HG03196 (cell line): ENCODE data around the gene TPX2.

ENCODE experiments used
- ATAC-seq: cut with Tn5 transposase; IDR thresholded peaks from one replicate; pipeline ENCODE4 v1.9.1; 2021; ENCODE audit not compliant: unreplicated experiment

Gene TPX2

DNA sequence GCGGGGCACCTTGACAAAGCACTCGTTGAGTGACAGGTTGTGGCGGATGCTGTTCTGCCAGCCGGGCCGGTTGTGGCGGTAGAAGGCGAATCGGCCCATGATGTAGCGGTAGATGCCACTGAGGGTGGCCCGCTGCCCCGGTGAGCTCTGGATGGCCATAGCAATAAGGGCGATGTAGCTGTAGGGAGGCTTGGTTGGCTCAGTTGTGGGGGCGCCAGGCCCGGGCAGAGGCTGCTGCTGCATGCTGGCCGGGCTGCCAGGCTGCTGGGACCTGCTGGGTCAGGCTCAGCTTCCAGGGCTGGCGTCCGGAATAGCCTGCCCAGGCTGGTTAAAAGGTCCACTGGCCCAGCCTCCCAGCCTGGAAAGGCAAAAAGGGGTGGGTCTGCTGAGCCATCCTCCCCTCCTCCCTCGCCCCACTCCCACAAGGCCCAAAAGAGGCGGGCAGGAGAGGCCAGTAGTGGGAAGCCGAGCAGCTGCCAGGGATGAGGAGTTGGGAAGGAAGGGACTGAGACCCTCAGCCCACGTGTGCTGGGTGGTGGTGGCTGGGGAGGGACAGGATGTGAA, 106.3 kb downstream of the TPX2 start, which contains the start of gene FOXS1:
Gene FOXS1, minus strand, starts transcription at position 305 of the 564 bp plus-strand sequence. Its CDS starts 62 bp downstream, at position 243.
- ATAC-seq: no peak

DNA sequence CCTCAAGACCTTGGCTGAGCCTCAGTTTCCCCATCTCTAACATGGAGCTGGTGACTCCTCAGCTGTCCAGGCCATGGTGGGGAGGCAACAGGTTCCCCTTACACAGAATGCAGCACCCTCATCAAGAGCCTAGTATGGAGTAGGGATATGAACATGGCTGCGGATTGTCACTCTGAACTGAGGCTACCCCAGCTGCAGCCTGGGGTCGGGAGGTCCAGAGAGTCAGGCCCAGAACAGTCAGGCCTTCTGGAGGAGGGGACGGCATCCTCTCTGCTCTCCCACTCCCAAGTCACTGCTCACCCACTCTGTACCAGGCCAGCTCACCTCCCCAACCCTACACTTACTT, 107.7 kb downstream of the TPX2 start:
- no peak for ATAC-seq

DNA sequence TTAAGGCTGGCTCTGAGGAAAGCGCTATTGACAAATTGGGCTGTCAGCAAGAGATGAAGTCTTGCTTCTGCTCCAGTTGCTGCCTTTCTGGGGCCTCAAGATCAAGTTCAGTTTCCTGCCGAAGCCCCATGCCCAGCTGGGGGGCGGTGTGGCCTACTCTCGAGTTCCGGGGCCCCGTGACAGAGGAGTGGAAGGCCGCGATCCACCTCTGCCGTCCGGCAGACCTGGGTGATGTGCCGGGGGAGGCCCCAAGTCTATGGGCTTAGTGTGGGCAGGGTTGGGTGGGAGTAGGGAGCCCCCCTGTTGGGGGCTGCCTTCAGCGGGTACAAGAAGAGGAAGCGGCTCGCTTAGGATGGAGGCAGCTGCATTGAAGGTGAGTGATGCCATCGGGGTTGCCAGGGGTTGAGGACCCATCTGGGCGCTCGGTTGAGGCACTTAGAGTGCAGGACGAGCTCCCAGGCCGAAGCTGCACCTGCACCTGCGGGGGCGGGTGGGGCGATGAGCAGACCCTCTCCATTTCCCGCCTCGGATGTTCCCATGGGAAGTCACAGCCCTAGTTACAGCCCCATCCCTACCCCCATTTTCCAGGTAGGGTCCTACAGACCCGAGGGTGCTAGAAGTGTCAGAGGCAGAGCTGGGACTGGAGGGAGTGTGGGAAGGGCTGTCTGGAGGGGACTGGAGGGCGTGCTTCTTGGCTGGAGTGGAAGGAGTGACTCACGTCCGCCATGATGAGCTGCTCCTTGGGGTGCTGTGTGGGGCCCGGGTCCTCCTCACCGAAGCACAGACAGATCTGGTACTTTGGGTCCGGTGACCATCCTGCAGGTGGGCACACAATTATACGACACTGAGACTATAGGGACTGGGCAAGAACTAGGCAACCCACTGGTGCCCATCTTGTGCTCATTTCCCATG, 109.3 kb downstream of the TPX2 start:
- ATAC-seq: no peak

DNA sequence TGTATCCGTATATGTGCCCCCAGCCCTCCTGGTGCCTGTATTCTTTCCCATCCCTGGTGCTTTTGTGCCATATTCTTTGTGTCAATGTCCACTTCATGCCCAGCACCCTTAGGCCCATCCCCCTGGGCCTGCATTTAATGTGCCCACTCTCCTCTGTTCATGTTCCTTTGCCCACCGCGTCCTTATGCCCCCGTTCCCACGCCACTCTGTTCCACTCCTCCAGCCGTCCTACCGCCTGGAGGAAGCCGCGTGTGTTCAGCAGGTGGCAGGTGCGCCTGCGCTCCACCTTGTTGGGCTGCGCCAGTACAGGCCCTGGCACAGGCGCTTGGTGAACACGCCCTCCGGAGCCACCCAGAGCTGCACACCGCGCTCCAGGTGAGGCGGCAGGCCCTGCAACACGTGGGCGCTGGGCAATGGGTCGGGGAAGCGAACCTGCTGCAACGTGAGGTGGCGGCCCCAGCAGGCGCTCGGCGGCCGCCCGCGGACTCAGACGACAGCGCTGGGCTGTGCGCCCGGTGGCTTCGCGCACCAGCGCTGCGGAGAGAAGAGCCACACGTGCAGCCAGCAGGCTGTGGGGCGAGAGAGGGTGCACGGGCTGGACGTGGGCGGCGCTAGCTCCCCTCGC, 110.3 kb downstream of the TPX2 start:
- no peak for ATAC-seq
